Activated CD8-positive, alpha-beta memory T cell treated with anti-CD3 and anti-CD28 coated beads, Interleukin-2, amount 50 U/mL, for 24 hours (primary cell): ENCODE measurements around the gene TBX20.

Experiments used
- DNase-seq: peaks from one replicate; pipeline ENCODE4 v3.0.0-alpha.2; 2020; ENCODE audit errors: extremely low read depth

The TBX20 gene

DNA sequence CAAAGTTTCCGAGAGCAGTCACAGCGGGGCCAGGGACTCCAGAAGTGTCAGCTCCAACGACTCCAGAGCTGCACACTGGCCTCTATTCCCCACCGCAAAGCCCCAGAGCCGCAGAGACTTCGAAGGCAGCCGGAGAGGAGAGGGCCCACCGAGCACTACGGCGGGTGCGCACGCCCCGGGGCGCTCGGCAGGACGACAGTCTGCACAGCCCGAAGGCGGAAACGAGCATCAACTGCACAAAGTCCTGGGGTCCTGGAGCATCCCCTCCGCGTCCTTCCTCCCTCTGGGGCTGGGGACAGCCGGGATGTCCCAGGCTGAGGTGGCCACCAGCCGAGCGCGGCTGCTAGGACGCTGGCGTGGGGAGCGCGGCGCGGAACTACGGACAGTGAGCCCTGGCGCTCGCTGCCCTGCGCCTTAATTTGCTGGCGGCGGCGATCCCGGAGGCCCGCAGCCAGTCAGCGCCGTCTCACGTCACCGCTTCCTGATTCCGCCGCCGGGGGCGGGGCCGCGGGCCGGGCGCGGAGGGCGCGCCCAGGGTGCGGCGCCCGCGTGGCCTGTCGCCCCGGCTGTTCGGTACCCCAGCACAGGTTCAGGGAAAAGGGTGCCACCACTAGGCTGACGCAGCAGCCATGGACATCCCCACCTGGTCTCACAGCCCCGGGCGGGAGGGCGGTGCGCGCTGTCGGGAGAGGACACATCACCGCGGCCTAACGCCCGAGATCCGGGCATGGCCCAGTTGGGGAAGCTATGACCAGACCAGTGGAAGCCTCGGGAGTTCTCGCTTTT is at the start of gene TBX20:
Gene TBX20 (minus strand): TSS at position 391 of the 786 bp plus-strand sequence. CDS start 480 bp downstream, outside the sequence.
- DNase-seq = no peak

- no peak for DNase-seq
Measured at GRCh38 chr7:35289376-35289775, 35.5 kb upstream of the TBX20 start.

DNA sequence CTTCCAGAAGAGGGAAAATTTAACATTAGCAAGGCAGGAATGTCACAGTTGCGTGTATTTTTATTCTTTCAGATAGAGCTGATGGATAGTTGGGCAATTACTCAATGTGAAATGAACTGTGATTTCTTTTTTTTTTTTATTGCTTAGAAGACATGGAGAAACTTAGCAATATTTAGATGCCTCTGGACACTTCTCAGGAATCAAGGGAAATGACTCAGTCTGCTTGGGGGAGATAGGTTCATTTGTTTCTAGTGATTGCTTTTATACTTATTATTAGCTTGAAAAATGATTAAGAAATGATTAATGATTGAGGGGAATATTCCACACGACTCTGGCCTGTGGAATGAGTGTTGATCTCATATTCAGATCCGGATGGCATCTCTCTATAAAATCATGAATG is 33.1 kb upstream of the TBX20 start:
- DNase-seq = no peak

DNA sequence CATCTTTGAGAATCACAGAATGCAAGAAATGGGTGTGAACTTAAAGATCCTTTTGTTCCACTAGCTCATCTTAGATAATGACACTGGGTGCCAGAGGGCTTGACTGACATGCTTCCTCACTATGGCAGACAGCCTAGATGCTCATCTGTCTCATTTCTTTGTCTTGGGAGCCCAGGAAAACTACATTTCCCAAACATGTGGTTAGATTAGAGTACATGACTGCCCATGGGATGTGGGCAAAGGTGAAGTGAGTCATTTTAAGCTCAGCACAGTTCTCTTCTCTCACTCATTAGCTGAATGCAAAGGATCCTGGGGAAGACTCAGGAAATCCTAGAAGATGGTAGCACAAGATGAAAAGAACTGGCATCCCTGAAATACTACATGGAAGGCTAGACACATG is 32.5 kb upstream of the TBX20 start:
- no peak for DNase-seq

DNA sequence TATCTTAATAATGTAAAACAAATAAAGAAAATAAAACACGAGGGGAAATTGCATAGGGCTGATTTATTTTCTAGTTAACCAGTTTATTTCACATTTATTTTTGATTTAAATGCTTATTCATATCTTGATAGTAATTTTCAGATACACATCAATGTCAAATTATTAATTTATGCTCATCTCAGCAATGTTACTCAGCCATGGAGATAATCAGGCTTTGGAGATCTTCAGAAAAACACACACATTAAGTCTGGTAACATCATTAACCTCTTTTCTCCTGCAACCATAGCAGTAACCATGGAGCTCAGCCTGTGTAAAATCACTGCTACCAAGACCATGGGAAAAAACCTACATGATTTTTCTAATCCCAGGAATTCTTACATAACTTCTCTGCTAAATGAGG is 31.9 kb upstream of the TBX20 start:
- no peak for DNase-seq

DNA sequence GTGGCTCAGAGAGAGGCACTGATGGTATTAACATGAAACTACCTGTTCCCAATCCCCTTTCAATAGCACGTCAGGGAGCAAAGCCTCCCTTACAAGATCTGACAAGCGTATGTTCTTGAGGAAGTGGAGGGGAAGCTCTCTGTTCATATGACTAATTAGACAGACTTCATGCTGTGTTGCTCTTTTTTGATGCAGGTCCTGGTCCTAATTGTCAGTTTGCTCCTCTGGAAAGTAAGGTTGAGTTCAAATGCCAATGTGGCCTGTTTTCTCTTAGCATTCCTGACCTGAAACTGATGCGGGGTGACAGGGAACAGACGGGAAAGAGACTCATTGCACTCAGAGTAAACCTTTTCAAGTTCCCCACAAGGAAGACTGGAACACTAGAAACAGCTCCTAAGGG is 27.0 kb upstream of the TBX20 start:
- no peak for DNase-seq

GRCh38 chr7:35277359-35277758 is 23.5 kb upstream of the TBX20 start:
- no peak for DNase-seq

DNA sequence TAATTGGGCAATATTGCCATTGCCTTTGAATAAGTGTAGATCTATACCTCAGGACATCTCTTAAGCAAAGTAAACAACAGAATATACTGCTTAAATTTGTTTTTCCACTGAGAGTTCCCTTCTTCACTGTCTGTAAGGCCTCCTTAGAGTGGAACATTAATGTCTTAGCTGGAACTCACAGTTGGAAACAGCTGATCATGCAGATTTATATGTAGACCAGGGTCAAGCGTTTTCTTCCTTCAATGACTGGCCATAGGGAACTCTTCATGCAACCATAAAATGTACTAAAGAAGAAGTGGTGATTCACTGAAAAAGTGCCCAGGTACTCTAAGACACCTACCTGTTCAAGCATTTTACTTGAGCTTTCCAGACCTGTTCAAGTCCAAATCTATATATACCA is 18.3 kb upstream of the TBX20 start:
- no peak for DNase-seq

- no peak for DNase-seq
Measured at GRCh38 chr7:35268953-35269352, 15.1 kb upstream of the TBX20 start.

- DNase-seq = no peak
Measured at GRCh38 chr7:35267411-35267810, 13.5 kb upstream of the TBX20 start.

DNA sequence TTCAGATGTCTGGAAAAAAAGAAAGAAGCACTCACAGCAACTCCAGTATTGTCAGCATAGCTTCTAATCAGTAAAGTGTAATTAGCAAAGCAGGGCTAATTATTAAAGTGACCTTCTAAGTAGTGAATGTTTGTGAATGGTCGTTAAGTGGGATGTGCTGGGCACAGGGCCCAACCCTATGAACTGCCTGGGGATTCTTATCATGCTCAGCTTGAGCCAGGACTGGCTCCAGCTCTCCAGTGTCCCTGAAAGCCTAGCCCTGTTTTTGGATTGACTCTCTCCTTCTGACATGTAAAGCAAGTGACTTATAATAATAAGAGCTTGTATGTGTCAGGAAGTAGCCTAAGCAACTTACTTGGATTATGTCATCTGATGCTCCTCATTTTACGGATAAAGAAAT is 9.5 kb upstream of the TBX20 start:
- DNase-seq = no peak

DNA sequence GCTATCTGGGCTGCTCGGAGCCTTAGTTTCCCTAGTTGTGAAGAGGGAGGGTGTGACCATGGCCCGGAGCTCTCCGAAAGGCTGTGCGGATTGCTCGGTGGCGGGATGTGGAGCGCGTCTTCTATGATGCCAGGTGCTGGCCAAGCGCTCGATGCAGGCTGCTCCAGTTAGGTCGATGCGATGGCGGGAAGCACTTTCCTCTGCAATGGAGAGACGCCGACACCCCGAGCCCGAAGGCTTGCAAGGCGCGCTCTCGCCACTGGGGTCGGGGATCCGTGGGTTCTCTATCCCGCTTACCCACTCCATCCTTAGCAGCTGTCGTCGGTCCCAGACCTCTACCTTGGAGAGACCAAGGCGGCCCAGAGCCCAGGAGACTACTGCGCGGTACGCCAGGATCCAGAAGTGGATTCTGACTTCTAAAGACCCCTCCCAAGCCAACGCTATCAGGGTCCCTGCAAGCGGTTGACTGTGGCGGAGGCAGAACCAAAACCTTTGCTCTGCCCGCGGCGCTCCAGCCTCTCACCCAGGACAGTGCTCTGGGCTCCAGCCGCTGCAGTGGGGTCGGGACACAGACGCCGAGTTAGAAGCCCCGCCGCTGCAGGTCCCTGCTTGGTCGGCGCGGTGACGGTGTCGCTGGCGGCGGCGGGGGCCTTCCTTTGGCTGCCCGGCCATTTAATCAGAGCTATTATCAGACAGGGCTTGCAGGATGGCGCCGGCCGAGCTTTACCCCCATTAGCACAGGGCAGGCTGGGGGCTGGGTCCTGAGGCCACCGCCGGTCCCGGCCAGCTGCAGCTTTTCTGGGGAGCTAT is 7.8 kb upstream of the TBX20 start:
- no peak for DNase-seq

GRCh38 chr7:35261041-35261440 is 7.1 kb upstream of the TBX20 start:
- no peak for DNase-seq

GRCh38 chr7:35260246-35260645 is 6.3 kb upstream of the TBX20 start:
- no peak for DNase-seq

GRCh38 chr7:35259523-35259908 is 5.6 kb upstream of the TBX20 start:
- no peak for DNase-seq

- DNase-seq = no peak
Measured at GRCh38 chr7:35258868-35259522, 5.1 kb upstream of the TBX20 start.

DNA sequence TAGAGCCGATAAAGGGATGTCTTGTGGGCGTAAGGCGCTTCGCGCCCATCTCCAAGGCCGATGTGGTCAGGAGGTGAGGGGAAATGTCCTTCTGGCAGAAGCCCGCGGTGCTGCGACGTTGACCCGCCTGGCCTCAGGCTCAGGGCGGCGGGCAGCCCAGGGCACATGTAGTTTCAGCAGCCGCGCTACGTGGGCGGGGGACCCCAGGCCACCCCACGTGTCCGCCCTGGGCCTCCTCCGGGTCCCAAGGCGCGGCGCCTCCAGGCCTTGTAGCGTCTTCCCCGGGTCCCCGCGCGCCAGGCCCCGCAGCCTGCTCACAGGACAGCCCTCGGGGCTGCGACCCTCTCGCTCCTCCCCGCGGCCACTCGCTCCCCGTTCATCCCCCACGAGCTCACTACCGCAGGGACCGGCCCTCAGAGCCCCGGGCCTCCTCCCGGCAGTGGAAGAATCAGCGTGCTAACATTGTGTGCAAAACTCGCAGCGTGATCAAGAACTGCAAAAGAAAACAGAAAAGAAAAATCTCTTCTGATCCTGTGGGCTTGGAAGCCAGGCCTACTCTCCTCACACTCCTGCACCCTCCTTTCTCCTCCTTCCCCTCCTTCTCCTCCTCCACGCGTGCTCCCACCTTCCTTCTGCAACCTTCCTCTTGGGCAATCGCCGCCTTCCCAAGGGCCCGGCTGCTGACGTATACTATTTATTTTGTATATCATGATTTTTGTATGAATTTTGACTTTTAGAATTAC is 4.4 kb upstream of the TBX20 start:
- no peak for DNase-seq

- DNase-seq = no peak
Measured at GRCh38 chr7:35257251-35258124, 3.6 kb upstream of the TBX20 start.

DNA sequence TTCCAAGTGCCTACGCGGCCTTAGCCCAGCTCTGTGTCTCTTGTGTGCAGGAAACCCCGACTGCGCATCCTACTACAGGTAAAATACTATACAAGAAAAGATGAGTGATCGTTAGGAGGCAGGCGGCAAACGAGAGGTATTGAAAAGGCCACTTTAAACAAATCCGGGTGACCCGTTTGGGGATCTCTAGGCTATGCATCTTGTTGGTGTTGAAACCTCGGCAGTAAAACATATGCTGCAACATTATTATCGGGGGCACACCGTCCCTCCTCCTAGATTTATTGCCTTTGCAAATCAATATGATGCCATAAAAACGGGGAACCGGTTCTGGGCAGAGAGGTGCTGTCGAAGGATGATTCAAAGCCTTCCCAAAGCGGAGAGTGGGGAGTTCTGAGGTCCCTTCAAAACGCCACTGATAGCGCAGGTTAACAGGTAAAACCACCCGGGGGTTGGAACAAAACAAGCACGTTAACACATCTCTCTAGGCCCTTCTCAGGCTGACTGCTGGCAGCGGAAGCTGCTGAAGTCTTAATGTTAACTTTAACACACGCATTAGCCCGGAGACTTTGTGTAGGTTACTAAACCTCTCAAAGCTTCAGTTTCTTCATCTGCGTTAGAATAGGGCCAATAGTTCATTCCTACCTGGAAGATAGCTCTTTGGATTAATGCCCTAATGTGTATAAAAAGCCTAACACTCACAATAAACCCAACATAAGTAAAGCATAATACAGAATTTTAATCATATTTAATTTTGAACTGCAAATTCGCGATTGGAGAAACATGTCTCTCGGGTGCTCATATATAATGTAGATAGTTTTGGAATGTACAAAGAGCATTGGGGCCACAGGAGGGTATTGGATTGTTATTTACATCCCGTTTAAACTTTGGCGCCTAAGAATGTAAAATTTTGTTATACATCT is 2.6 kb upstream of the TBX20 start:
- no peak for DNase-seq
